IPS-18a (cell line): ENCODE data around the gene TMEM132A.

ENCODE experiments used
- H3K27ac ChIP-seq: one replicate; pipeline ENCODE4 v1.5.1; 2013; ENCODE audit warnings: low read length
- H3K27me3 ChIP-seq: one replicate; pipeline ENCODE4 v1.6.1; 2013; ENCODE audit warnings: mild to moderate bottlenecking, low read length; ENCODE audit not compliant: control insufficient read depth, insufficient read depth
- H3K36me3 ChIP-seq: one replicate; pipeline ENCODE4 v1.6.1; 2013; ENCODE audit warnings: low read depth, low read length; ENCODE audit not compliant: control insufficient read depth
- H3K4me1 ChIP-seq: one replicate; pipeline ENCODE4 v1.6.1; 2013; ENCODE audit warnings: low read depth, low read length; ENCODE audit not compliant: control insufficient read depth
- H3K4me3 ChIP-seq: one replicate; pipeline ENCODE4 v1.5.1; 2013; ENCODE audit warnings: low read length
- H3K9ac ChIP-seq: one replicate; pipeline ENCODE4 v1.6.1; 2013; ENCODE audit warnings: mild to moderate bottlenecking, low read length, moderate library complexity
- H3K9me3 ChIP-seq: one replicate; pipeline ENCODE4 v1.6.1; 2013; ENCODE audit warnings: low read depth, low read length; ENCODE audit not compliant: control insufficient read depth

TMEM132A gene

GRCh38 chr11:60954421-60954820, 30.2 kb downstream of the TMEM132A start:
- Histone ChIP-seq H3K4me1 (peaks cover 4% of the 10 kb centered on the region), H3K36me3 (no peaks in the 10 kb centered on the region), H3K27me3 (peaks cover 23% of the 10 kb centered on the region), H3K4me3 (no peak overlapping the region), H3K9ac (no peak overlapping the region), H3K9me3 (no peaks in the 10 kb centered on the region), H3K27ac (no peak overlapping the region)

- no peaks in the 10 kb centered on the region for H3K9me3 ChIP-seq
- no peak overlapping the region for H3K27ac ChIP-seq
- no peak overlapping the region for H3K9ac ChIP-seq
- H3K27me3 ChIP-seq = peaks cover 12% of the 10 kb centered on the region
- H3K4me1 ChIP-seq = peaks cover 4% of the 10 kb centered on the region
- no peaks in the 10 kb centered on the region for H3K36me3 ChIP-seq
- H3K4me3 ChIP-seq = no peak overlapping the region
Observed at GRCh38 chr11:60955571-60955970, 31.3 kb downstream of the TMEM132A start.

- peaks cover 4% of the 10 kb centered on the region for H3K4me1 ChIP-seq
- no peak overlapping the region for H3K4me3 ChIP-seq
- no peaks in the 10 kb centered on the region for H3K36me3 ChIP-seq
- peaks cover 6% of the 10 kb centered on the region for H3K27me3 ChIP-seq
- H3K9ac ChIP-seq = no peak overlapping the region
- H3K9me3 ChIP-seq = no peaks in the 10 kb centered on the region
- H3K27ac ChIP-seq = no peak overlapping the region
Observed at GRCh38 chr11:60957188-60957587, 32.9 kb downstream of the TMEM132A start.

GRCh38 chr11:60959431-60959830, 35.2 kb downstream of the TMEM132A start:
- no peaks in the 10 kb centered on the region for H3K4me1 ChIP-seq
- H3K9ac ChIP-seq = no peak overlapping the region
- H3K27me3 ChIP-seq = no peaks in the 10 kb centered on the region
- H3K27ac ChIP-seq = no peak overlapping the region
- H3K36me3 ChIP-seq = no peaks in the 10 kb centered on the region
- no peak overlapping the region for H3K4me3 ChIP-seq
- no peaks in the 10 kb centered on the region for H3K9me3 ChIP-seq

- Histone ChIP-seq H3K4me3 (no peak overlapping the region), H3K9me3 (no peaks in the 10 kb centered on the region), H3K9ac (no peak overlapping the region), H3K27ac (no peak overlapping the region), H3K27me3 (no peaks in the 10 kb centered on the region), H3K4me1 (no peaks in the 10 kb centered on the region), H3K36me3 (no peaks in the 10 kb centered on the region)
Observed at GRCh38 chr11:60960405-60960804, 36.1 kb downstream of the TMEM132A start.

- H3K4me1 ChIP-seq = no peaks in the 10 kb centered on the region
- no peaks in the 10 kb centered on the region for H3K27me3 ChIP-seq
- H3K36me3 ChIP-seq = no peaks in the 10 kb centered on the region
- no peak overlapping the region for H3K4me3 ChIP-seq
- H3K9me3 ChIP-seq = no peaks in the 10 kb centered on the region
- H3K27ac ChIP-seq = no peak overlapping the region
- H3K9ac ChIP-seq = no peak overlapping the region
Observed at GRCh38 chr11:60964801-60965200, 40.5 kb downstream of the TMEM132A start.

GRCh38 chr11:60966890-60967289, 42.6 kb downstream of the TMEM132A start:
- no peak overlapping the region for H3K27ac ChIP-seq
- no peaks in the 10 kb centered on the region for H3K4me1 ChIP-seq
- H3K27me3 ChIP-seq = no peaks in the 10 kb centered on the region
- no peaks in the 10 kb centered on the region for H3K36me3 ChIP-seq
- no peak overlapping the region for H3K4me3 ChIP-seq
- H3K9ac ChIP-seq = no peak overlapping the region
- no peaks in the 10 kb centered on the region for H3K9me3 ChIP-seq

- Histone ChIP-seq H3K27me3 (no peaks in the 10 kb centered on the region), H3K9me3 (no peaks in the 10 kb centered on the region), H3K36me3 (no peaks in the 10 kb centered on the region), H3K4me1 (no peaks in the 10 kb centered on the region), H3K27ac (no peak overlapping the region), H3K4me3 (no peak overlapping the region), H3K9ac (no peak overlapping the region)
Observed at GRCh38 chr11:60968223-60968622, 44.0 kb downstream of the TMEM132A start.

- H3K27ac ChIP-seq = no peak overlapping the region
- no peaks in the 10 kb centered on the region for H3K27me3 ChIP-seq
- H3K9me3 ChIP-seq = no peaks in the 10 kb centered on the region
- H3K4me3 ChIP-seq = no peak overlapping the region
- no peaks in the 10 kb centered on the region for H3K36me3 ChIP-seq
- no peaks in the 10 kb centered on the region for H3K4me1 ChIP-seq
- H3K9ac ChIP-seq = no peak overlapping the region
Observed at GRCh38 chr11:60970369-60970774, 46.1 kb downstream of the TMEM132A start.

- Histone ChIP-seq H3K9me3 (no peaks in the 10 kb centered on the region), H3K27me3 (no peaks in the 10 kb centered on the region), H3K4me1 (no peaks in the 10 kb centered on the region), H3K27ac (no peak overlapping the region), H3K36me3 (no peaks in the 10 kb centered on the region), H3K9ac (no peak overlapping the region), H3K4me3 (no peak overlapping the region)
Observed at GRCh38 chr11:60970890-60971289, 46.6 kb downstream of the TMEM132A start.

- Histone ChIP-seq H3K27ac (no peak within 1 kb of the TSS), H3K36me3 (no peaks in the 10 kb centered on the region), H3K4me3 (no peak within 1 kb of the TSS), H3K9me3 (no peaks in the 10 kb centered on the region), H3K9ac (no peak within 1 kb of the TSS), H3K4me1 (no peaks in the 10 kb centered on the region), H3K27me3 (no peaks in the 10 kb centered on the region)
Observed at GRCh38 chr11:60971520-60971919, 47.3 kb downstream of the TMEM132A start, which contains the start of gene CD6. TSS of gene CD6 (plus strand) at chr11:60971680. CDS start at chr11:60971866, 186 bp downstream.

GRCh38 chr11:60972182-60973030, 48.1 kb downstream of the TMEM132A start:
- no peak overlapping the region for H3K9ac ChIP-seq
- no peaks in the 10 kb centered on the region for H3K4me1 ChIP-seq
- no peak overlapping the region for H3K27ac ChIP-seq
- no peak overlapping the region for H3K4me3 ChIP-seq
- no peaks in the 10 kb centered on the region for H3K36me3 ChIP-seq
- no peaks in the 10 kb centered on the region for H3K27me3 ChIP-seq
- no peaks in the 10 kb centered on the region for H3K9me3 ChIP-seq
